ENCODE results near the gene CLSTN3. TPM values are rescaled to one million over a fixed set of nuclear protein-coding genes. Genes with fewer than 3 reads are reported as not detected.

CLSTN3 gene
- total and polyA plus RNA-seq, 9 of the 15 experiments (the other 6 are each of a cell fraction or from before 2014, with no cell fraction given) = 0.08 to 23.2 (median 11.0) TPM

DNA sequence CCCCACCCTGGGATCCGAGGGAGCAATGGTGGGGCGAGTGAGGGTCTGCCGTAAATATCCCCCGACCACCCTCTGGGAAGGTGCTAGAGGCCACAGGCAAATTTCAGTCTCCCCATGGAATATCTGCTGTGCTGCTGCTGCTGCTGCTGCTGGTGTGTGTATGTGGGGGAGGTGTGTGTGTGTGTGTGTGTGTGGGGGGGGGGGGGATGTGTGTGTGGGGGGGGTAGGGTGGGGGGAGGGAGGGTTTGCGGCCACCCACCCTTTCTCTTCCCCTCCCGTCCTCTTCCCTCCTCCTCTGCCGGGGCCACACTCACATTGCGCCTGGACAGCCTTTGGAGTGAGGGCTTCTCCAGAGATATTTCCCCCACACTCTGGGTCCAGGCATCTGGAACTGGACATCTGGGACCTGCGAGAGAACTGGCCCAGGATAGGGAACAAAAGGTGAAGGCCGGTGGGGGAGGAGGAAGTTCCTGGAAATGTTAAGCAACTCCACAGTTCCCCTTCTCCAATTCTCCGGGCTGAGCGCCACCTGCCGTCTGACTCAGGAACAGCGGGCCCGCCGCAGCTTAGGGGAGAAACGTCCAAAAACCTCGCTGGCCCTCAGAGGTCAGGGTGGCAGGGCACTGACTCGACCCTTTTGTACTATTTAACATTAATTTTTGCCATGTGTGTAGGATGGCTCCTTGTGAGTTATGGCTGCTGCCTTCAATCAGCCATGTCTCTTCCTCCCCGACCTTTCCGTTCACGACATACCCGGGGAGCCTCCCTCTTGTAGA, 21.2 kb upstream of the CLSTN3 start, which contains the start of gene C1RL (continued):
- TF ChIP-seq, protein P1, sequence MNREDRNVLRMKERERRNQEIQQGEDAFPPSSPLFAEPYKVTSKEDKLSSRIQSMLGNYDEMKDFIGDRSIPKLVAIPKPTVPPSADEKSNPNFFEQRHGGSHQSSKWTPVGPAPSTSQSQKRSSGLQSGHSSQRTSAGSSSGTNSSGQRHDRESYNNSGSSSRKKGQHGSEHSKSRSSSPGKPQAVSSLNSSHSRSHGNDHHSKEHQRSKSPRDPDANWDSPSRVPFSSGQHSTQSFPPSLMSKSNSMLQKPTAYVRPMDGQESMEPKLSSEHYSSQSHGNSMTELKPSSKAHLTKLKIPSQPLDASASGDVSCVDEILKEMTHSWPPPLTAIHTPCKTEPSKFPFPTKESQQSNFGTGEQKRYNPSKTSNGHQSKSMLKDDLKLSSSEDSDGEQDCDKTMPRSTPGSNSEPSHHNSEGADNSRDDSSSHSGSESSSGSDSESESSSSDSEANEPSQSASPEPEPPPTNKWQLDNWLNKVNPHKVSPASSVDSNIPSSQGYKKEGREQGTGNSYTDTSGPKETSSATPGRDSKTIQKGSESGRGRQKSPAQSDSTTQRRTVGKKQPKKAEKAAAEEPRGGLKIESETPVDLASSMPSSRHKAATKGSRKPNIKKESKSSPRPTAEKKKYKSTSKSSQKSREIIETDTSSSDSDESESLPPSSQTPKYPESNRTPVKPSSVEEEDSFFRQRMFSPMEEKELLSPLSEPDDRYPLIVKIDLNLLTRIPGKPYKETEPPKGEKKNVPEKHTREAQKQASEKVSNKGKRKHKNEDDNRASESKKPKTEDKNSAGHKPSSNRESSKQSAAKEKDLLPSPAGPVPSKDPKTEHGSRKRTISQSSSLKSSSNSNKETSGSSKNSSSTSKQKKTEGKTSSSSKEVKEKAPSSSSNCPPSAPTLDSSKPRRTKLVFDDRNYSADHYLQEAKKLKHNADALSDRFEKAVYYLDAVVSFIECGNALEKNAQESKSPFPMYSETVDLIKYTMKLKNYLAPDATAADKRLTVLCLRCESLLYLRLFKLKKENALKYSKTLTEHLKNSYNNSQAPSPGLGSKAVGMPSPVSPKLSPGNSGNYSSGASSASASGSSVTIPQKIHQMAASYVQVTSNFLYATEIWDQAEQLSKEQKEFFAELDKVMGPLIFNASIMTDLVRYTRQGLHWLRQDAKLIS (CRISPR knock-in tag; IDR thresholded peaks at IDR 0.05) = no peak; the same call in 1 of the 2 replicates
- no peak for TF ChIP-seq ZNF655 (CRISPR knock-in tag; IDR thresholded peaks at IDR 0.05)
- TF ChIP-seq NONO (IDR thresholded peaks at IDR 0.05; ENCODE audit: low read depth in 2 of 2, low read length in 1 of 2) = 0 out of 4 replicates have a peak, but pooled peaks of 1 of the 2 experiments have one; percentile 30
- TF ChIP-seq RFX5 (IDR thresholded peaks at IDR 0.05; ENCODE audit: low read depth, low read length) = no peak
- no peak for TF ChIP-seq TSC22D4 (tag; IDR thresholded peaks at IDR 0.05)
- TF ChIP-seq MEF2D (tag; conservative IDR thresholded peaks at IDR 0.05; ENCODE audit: low read depth) = no peak
- no peak for TF ChIP-seq ZBTB40 (IDR thresholded peaks at IDR 0.05)
- TF ChIP-seq ZBTB40 (CRISPR knock-in tag; IDR thresholded peaks at IDR 0.05) = no peak
- no peak for TF ChIP-seq DACH1 (IDR thresholded peaks at IDR 0.05; ENCODE audit: partially characterized antibody)
- TF ChIP-seq ZNF707 (CRISPR knock-in tag; conservative IDR thresholded peaks at IDR 0.05) = no peak
- TF ChIP-seq ZNF217 (CRISPR knock-in tag; IDR thresholded peaks at IDR 0.05) = no peak
- peak; percentile 60 for TF ChIP-seq SMARCE1 (IDR thresholded peaks at IDR 0.05)
- no peak for TF ChIP-seq MAFK (IDR thresholded peaks at IDR 0.05; ENCODE audit: low read length)

Data from K562 (cell line).